GM21717 (cell line): ENCODE results near the gene BCL6.

Source experiments
- ATAC-seq: cut with Tn5 transposase; IDR thresholded peaks from one replicate; pipeline ENCODE4 v1.9.1; 2021; ENCODE audit warnings: mild to moderate bottlenecking, moderate library complexity; ENCODE audit not compliant: unreplicated experiment

The BCL6 gene

GRCh38 chr3:187739094-187739560, 6.1 kb downstream of the BCL6 start:
- ATAC-seq, result no peak

DNA sequence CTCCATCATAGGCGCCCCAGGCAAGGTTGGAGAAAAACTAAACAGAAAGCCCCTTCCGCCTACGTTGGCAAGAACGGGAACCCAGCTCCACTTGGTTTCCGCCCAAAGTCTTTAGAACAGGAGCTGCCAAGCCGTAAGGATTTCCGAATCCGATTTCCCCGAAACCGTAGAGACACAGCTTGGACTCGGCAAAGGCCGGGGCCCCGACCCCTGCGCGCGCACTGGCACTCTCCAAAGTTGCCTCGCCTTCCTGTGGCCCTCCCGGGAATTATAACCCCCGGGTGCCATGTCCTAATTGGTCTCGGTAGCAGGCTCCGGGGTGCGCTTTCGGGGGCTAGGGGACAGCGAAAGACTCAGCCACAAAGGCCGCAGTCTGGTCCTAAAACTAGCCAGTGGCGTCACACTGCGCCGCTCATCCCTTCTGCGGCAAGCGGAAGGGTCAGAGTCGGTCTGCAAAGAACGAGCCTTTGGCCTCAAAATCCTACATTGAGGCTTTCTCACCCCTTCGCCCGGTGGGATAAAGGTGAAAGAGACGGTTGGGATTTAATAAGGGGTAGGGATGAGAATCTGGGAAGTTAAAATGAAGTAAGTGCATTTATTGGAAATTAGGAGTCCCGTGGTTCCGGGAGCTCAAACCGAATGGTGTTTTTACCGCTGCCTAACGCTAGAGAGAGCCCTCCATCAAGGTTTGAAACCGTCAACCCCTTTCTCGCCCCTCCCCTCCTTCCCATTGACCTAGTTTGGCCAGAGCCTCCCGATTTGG, 6.8 kb downstream of the BCL6 start:
- ATAC-seq, result peak; percentile 62

- no peak for ATAC-seq
These were observed 7.3 kb downstream of the BCL6 start for GRCh38 chr3:187738071-187738330.

GRCh38 chr3:187737368-187738070, 7.7 kb downstream of the BCL6 start:
- ATAC-seq, result no peak

DNA sequence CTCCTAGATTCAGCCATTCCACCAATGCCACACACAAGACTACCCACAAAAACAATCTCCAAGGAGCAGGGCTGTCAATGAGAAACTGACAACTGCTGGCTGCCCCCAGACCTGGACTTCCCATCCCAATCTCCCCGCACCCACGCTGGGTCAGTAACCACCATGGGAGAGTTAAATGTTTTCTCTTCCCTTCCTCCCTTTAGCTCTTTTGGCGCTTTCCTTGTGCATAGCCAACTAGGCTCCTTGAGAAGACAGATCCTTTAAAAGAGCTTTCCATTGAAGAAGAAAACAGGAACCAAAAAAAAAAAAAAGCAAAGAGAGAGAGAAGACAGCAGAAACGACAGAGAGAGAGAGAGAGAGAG, 8.3 kb downstream of the BCL6 start:
- no peak for ATAC-seq

GRCh38 chr3:187736418-187736871, 8.8 kb downstream of the BCL6 start:
- no peak for ATAC-seq

DNA sequence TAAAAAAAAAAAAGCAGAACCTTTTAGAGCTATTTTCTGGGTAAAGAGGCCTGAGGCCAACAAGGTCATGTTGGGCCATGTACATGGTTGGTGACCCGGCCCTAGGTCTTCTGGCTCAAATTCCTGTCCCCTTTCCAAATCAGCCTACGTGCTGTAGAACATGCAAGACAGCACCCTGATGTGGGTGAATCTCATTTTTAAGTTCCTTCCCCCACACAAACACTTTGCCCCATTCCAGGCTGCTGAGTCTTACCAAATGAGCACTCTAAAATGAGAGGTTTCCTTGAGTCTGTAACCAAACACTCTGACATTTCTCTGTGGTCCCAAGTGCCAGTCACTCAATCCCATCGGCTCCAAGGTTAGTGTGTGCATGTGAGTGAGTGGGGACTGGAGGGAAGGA, 9.4 kb downstream of the BCL6 start:
- ATAC-seq, result no peak

DNA sequence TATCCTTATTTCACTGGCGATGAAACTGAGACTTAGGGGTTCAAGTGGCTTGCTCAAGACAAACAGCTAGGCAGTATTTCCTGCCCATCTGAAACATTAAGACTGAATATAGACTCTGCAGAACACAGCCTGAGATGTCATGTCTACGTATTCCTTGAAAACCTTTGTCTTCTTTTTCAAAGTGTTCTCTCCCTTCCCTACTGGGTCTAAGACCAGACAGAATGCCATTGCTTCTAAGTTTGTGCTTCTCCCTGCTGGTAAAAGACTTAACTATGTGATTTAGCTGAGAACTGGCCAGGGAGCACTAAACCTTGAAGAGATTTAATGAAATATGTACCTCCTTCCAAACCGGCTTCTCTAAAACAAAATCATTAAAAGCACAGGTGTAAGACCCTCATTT, 9.9 kb downstream of the BCL6 start:
- ATAC-seq, result no peak

- no peak for ATAC-seq
These were observed 10.4 kb downstream of the BCL6 start for GRCh38 chr3:187734841-187735240.

- no peak for ATAC-seq
These were observed 11.9 kb downstream of the BCL6 start for GRCh38 chr3:187733371-187733770.

GRCh38 chr3:187729598-187729997, 15.7 kb downstream of the BCL6 start:
- no peak for ATAC-seq

DNA sequence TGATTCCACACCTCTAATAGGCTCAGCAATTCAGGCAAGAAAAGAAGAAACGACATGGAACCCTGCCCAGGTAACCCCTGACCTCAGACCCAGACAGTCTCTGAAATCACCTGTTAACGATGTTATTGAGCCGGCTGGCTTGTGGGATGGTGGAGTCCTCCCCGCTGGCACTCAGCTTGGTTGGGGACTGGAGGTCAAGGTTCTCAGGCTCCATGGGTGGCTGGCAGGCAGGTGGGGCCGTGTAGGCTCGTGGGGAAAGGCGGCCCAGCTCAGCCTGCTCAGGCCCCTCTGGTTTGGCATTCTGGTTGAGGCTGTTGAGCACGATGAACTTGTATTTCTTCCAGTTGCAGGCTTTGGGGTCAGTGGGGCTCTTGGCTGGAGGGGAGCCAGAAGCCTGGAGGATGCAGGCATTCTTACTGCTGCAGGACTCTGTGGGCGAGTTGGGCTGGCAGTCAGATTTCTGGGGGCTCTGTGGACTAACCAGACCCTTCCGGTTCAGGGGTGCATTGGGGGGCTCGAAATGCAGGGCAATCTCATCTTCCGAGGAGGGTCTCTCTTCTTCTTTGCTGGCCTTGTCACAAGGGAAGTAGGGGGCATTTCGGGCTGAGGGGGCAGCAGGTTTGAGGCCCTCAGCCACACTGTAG, 16.2 kb downstream of the BCL6 start:
- ATAC-seq, result no peak

DNA sequence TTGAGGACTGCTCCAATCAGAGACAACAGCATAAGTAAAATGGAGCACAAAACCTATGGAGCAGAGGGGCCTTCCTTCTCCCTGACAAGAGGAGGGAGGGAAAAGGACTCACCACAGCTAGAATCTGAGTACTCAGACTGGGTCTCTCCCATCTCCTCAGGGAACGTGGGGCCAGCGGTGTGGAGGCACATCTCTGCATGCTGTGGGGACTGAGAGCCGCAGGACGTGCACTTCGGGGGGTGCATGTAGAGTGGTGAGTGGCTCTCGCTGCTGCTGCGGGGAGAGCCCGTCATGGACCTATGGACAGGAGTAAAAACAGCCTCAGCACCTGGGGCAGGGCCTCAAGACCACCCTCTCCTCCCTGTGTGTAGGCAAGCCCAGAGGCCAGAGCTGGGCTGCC, 17.0 kb downstream of the BCL6 start:
- ATAC-seq, result no peak

- ATAC-seq, result no peak
These were observed 18.7 kb downstream of the BCL6 start for GRCh38 chr3:187726564-187726963.

- no peak for ATAC-seq
These were observed 19.5 kb downstream of the BCL6 start for GRCh38 chr3:187725653-187726370.

GRCh38 chr3:187725224-187725623, 20.0 kb downstream of the BCL6 start:
- no peak for ATAC-seq

GRCh38 chr3:187722206-187722612, 23.1 kb downstream of the BCL6 start:
- no peak for ATAC-seq

- ATAC-seq, result no peak
These were observed 24.2 kb downstream of the BCL6 start for GRCh38 chr3:187721055-187721454.

DNA sequence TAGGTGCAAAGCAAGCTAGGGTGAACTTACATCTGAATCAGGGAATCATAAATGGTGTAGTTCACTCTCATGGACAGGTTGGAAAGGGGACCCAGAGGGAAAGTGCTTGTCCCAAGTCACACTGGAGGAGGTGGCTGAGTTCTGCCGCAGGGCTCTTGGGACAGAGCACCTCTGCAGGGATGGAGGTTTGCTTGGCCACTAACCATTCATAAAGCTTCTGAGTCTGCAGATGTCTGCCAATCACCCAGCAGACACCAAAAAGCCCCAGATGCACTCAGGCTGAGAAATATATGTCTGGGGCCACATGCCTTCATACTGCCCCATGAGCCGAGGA, 25.0 kb downstream of the BCL6 start:
- ATAC-seq, result no peak

DNA sequence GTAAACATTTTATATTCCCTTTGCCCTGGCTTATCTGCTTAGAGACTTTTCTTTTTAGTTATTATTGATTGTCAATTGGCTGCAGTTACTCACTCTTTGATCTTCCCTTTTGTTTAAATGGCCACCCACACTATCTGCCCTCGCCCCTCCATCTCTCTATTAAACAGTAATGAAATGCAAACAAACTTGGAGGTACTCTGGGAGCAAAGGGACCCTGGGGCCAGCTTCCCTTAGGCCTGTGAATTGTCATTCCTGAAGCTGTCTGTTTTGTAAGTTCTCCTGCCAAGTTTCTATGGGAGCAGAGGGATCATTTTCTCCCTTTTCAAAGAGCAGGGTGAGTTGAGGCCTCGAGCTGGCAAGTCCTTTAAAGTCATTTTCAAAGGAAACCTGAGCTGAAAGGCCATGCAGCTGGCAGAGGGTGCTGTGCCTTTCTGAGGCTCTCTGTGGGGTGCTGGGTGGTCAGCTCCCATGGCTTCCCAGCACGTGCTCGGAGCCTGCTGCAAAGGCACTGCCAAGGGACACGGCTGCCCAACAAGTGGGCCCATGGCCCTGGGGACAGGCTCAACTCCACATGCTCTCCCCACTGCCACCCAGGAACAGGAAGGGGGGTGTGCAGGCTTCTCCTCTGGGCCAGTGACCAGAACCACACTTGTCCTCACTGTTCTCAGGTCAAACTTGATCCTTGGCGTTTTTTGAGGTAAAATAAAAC, 25.5 kb downstream of the BCL6 start:
- no peak for ATAC-seq

- no peak for ATAC-seq
These were observed 26.5 kb downstream of the BCL6 start for GRCh38 chr3:187718802-187719201.
